Keratinocyte (primary cell): ENCODE results near the gene CLNK. TPM values are rescaled to one million over a fixed set of nuclear protein-coding genes. Genes with fewer than 3 reads are reported as not detected.
A peak's percentile ranks its signal among the peaks of the same experiment; 100 is the strongest.

Experiments used
- DNase-seq: peaks from one replicate; pipeline ENCODE4 v3.0.0-alpha.2; 2011; ENCODE audit warnings: low read depth, missing footprints, low spot score
- FAIRE-seq: peaks from 2 replicates; lab custom pipeline; 2011; peaks lifted over from hg19 to GRCh38; lab: Jason Lieb, UNC
- H2AFZ ChIP-seq: 2 replicates; pipeline ENCODE4 v1.6.0; 2012; ENCODE audit warnings: low read length, control low read depth, inconsistent platforms; ENCODE audit not compliant: control insufficient read depth
- H3K27ac ChIP-seq: 2 replicates; pipeline ENCODE4 v1.5.1; 2011; ENCODE audit warnings: low read length; ENCODE audit not compliant: control insufficient read depth, insufficient read depth
- H3K27me3 ChIP-seq: 3 replicates; pipeline ENCODE4 v1.6.0; 2011; ENCODE audit warnings: low read length; ENCODE audit not compliant: control insufficient read depth, insufficient read depth; ENCODE audit errors: extremely low read depth
- H3K36me3 ChIP-seq, 2 experiments: 2 replicates in 1 of 2; 3 replicates in 1 of 2; pipeline ENCODE4 v1.5.1; 2011; ENCODE audit warnings: low read length in 2 of 2, mild to moderate bottlenecking in 1 of 2; ENCODE audit not compliant: control insufficient read depth in 2 of 2, insufficient read depth in 2 of 2; ENCODE audit errors: extremely low read depth in 1 of 2
- H3K4me1 ChIP-seq: 3 replicates; pipeline ENCODE4 v1.5.1; 2011; ENCODE audit warnings: low read length; ENCODE audit not compliant: control insufficient read depth, insufficient read depth; ENCODE audit errors: extremely low read depth
- H3K4me2 ChIP-seq: 3 replicates; pipeline ENCODE4 v1.6.0; 2011; ENCODE audit warnings: low read depth, low read length; ENCODE audit not compliant: control insufficient read depth, insufficient read depth; ENCODE audit errors: extremely low read depth
- H3K4me3 ChIP-seq, 3 experiments: fragments of 200-600 bp in 1 of 3; sonication (generic) in 1 of 3; 2 replicates in 2 of 3; 3 replicates in 1 of 3; pipeline ENCODE4 v1.5.1; 2011 to 2016; ENCODE audit warnings: low read length in 3 of 3, mild to moderate bottlenecking in 3 of 3, control low read depth in 2 of 3, inconsistent platforms in 1 of 3, low read depth in 1 of 3, mixed read lengths in 1 of 3, mixed run types in 1 of 3, moderate library complexity in 1 of 3; ENCODE audit not compliant: control insufficient read depth in 2 of 3, insufficient read depth in 2 of 3; ENCODE audit errors: extremely low read depth in 1 of 3
- H3K79me2 ChIP-seq: 2 replicates; pipeline ENCODE4 v1.6.0; 2012; ENCODE audit warnings: low read length; ENCODE audit not compliant: control insufficient read depth, insufficient read depth
- H3K9ac ChIP-seq: 3 replicates; pipeline ENCODE4 v1.6.0; 2011; ENCODE audit warnings: low read length; ENCODE audit not compliant: control insufficient read depth, insufficient read depth; ENCODE audit errors: extremely low read depth
- H3K9me1 ChIP-seq: 3 replicates; pipeline ENCODE4 v1.6.0; 2011; ENCODE audit warnings: low read length; ENCODE audit not compliant: control insufficient read depth, insufficient read depth; ENCODE audit errors: extremely low read depth
- H3K9me3 ChIP-seq: 2 replicates; pipeline ENCODE4 v1.5.1; 2012; ENCODE audit warnings: low read depth, low read length; ENCODE audit not compliant: control insufficient read depth
- H4K20me1 ChIP-seq: 3 replicates; pipeline ENCODE4 v1.6.0; 2011; ENCODE audit warnings: low read length; ENCODE audit not compliant: control insufficient read depth, insufficient read depth; ENCODE audit errors: extremely low read depth
- EZH2 ChIP-seq: IDR thresholded peaks from one replicate; pipeline ENCODE4 v1.6.1; 2012; ENCODE audit warnings: inconsistent platforms, mild to moderate bottlenecking, low read length, moderate library complexity
- dilution Hi-C: fragments of 300-500 bp; cut with MboI; formaldehyde crosslinking; loops from one replicate; pipeline ENCODE4 v1.7.0; 2020; ENCODE audit warnings: low sequenced_read_pairs; ENCODE audit not compliant: extremely low pct_ligation_motif_present
- polyA plus RNA-seq, 5 experiments: library from polyadenylated mRNA; depleted of rRNA in 3 of 5; stranded (reverse) in 3 of 5; stranded (forward) in 1 of 5; unstranded in 1 of 5; fragments of >200 nt; gene quantifications; 1 replicate in 1 of 5; 2 replicates in 3 of 5; 3 replicates in 1 of 5; pipeline versions ENCODE4 v1.2.1 to v1.2.3, GENCODE V29; 2011 to 2012; ENCODE audit warnings: missing spikeins in 2 of 5, low read depth in 1 of 5, low replicate concordance in 1 of 5
- TF ChIP-seq, protein P1 (sequence below), 3 experiments: IDR thresholded peaks in 1 of 3; conservative IDR thresholded peaks in 1 of 3; optimal IDR thresholded peaks in 1 of 3; 2 replicates in 2 of 3; 3 replicates in 1 of 3; pipeline versions ENCODE3 to v1.5.1; 2011; ENCODE audit warnings: low read length in 3 of 3, mild to moderate bottlenecking in 3 of 3, moderate library complexity in 2 of 3, control low read depth in 1 of 3, inconsistent platforms in 1 of 3; ENCODE audit not compliant: insufficient read depth in 2 of 3; ENCODE audit errors: extremely low read depth in 1 of 3

Gene CLNK
- polyA plus RNA-seq, 1 donor (not counting 4 experiments of a cell fraction or from before 2014, with no cell fraction given) = not detected

DNA sequence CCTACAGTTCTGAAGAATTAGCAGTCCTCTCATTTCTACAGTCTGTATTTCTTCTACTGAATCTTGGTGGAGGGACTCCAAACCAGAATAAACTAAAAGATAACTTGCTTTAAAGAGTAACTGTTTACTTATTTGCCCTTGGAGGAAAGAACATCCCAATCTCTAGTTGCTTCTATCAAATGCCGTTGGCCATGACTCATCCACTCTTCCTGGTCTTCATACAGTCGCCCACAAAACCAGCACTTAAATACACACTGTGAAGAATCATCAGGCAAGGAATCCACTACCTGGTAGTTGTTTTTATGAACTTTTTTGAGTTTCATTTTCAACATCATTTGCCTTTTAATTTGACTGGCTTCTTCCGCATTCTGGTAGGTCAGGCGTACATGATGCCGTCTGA, 241.6 kb downstream of the CLNK start:
- dilution Hi-C loops = no loop called here
- Histone ChIP-seq H3K4me3 (no peak overlapping the region), H2AFZ (no peak overlapping the region), H3K9me1 (no peaks in the 10 kb centered on the region), H3K4me2 (no peak overlapping the region), H3K36me3 (peaks cover 17 to 18% of the 10 kb centered on the region in 2 experiments), H3K79me2 (peaks cover 2% of the 10 kb centered on the region), H3K27me3 (no peaks in the 10 kb centered on the region), H3K27ac (no peak overlapping the region), H3K4me1 (no peaks in the 10 kb centered on the region), H3K9ac (no peak overlapping the region), H3K9me3 (peaks cover 2% of the 10 kb centered on the region), H4K20me1 (no peaks in the 10 kb centered on the region)
- TF ChIP-seq, protein P1, sequence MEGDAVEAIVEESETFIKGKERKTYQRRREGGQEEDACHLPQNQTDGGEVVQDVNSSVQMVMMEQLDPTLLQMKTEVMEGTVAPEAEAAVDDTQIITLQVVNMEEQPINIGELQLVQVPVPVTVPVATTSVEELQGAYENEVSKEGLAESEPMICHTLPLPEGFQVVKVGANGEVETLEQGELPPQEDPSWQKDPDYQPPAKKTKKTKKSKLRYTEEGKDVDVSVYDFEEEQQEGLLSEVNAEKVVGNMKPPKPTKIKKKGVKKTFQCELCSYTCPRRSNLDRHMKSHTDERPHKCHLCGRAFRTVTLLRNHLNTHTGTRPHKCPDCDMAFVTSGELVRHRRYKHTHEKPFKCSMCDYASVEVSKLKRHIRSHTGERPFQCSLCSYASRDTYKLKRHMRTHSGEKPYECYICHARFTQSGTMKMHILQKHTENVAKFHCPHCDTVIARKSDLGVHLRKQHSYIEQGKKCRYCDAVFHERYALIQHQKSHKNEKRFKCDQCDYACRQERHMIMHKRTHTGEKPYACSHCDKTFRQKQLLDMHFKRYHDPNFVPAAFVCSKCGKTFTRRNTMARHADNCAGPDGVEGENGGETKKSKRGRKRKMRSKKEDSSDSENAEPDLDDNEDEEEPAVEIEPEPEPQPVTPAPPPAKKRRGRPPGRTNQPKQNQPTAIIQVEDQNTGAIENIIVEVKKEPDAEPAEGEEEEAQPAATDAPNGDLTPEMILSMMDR (optimal IDR thresholded peaks at IDR 0.05 in 1 of 3, IDR thresholded peaks at IDR 0.05 in 1 of 3, conservative IDR thresholded peaks at IDR 0.05 in 1 of 3; ENCODE audit: extremely low read depth in 1 of 3, insufficient read depth in 2 of 3, low read length in 3 of 3) = no peak
- TF ChIP-seq EZH2 = no peak
- DNase-seq (no peak), FAIRE-seq (peak; percentile 55)

DNA sequence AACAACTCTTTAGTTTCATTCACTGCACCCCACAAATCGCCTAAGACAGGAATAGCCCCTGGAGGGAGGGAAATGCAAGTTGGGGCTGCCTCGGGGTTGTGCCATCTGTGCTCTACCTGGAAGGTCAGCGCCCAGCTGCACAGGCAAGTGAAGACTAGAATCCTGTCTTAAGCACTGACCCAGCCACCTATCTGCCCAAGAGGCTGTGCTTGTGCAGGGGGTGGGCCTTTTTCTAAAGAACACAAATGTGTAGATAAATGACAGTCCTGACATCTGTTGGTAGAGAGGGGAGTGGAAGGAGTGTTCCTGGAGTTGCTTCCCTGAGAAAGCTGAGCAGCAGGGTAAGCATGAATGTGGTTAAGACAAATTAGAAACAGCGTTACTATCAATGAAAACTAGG, 243.1 kb downstream of the CLNK start:
- no peak overlapping the region for H3K27ac ChIP-seq
- no peaks in the 10 kb centered on the region for H3K9me1 ChIP-seq
- H3K4me1 ChIP-seq = no peaks in the 10 kb centered on the region
- peaks cover 14 to 17% of the 10 kb centered on the region in 2 experiments for H3K36me3 ChIP-seq
- no peaks in the 10 kb centered on the region for H4K20me1 ChIP-seq
- no peaks in the 10 kb centered on the region for H3K27me3 ChIP-seq
- no peak for FAIRE-seq
- H3K4me2 ChIP-seq = no peak overlapping the region
- DNase-seq = no peak
- peaks cover 2% of the 10 kb centered on the region for H3K9me3 ChIP-seq
- no peak overlapping the region for H3K9ac ChIP-seq
- dilution Hi-C loops = no loop called here
- H3K4me3 ChIP-seq = no peak overlapping the region
- TF ChIP-seq, protein P1 (optimal IDR thresholded peaks at IDR 0.05 in 1 of 3, IDR thresholded peaks at IDR 0.05 in 1 of 3, conservative IDR thresholded peaks at IDR 0.05 in 1 of 3; ENCODE audit: extremely low read depth in 1 of 3, insufficient read depth in 2 of 3, low read length in 3 of 3) = no peak
- no peak overlapping the region for H2AFZ ChIP-seq
- no peaks in the 10 kb centered on the region for H3K79me2 ChIP-seq
